ENCODE results near the gene AFAP1.

AFAP1 gene

GRCh38 chr4:7877176-7877575 lies 62.5 kb downstream of the AFAP1 start:
- no peak overlapping the region for H3K9ac ChIP-seq (ENCODE audit: insufficient read length, low read depth)
- TF ChIP-seq YY1 (IDR thresholded peaks at IDR 0.05; ENCODE audit: insufficient read depth, insufficient read length) (no peak), ZNF274 (IDR thresholded peaks at IDR 0.05; ENCODE audit: low read depth, low read length) (no peak), SUZ12 (IDR thresholded peaks at IDR 0.05; ENCODE audit: extremely low read depth, insufficient read depth, insufficient read length) (no peak)
- H3K4me1 ChIP-seq (ENCODE audit: insufficient read depth, insufficient read length) = peaks cover 4% of the 10 kb centered on the region

GRCh38 chr4:7876201-7876875 lies 63.3 kb downstream of the AFAP1 start:
- Histone ChIP-seq H3K36me3 (ENCODE audit: insufficient read depth, insufficient read length, low read length) (peaks cover 5% of the 10 kb centered on the region), H3K27me3 (ENCODE audit: insufficient read depth, insufficient read length) (no peaks in the 10 kb centered on the region), H3K9me3 (ENCODE audit: insufficient read depth, low read length) (peaks cover 8% of the 10 kb centered on the region; the same call in 1 of the 2 replicates), H3K9ac (ENCODE audit: insufficient read length, low read depth) (no peak overlapping the region), H3K4me1 (ENCODE audit: insufficient read depth, insufficient read length) (peaks cover 4% of the 10 kb centered on the region), H3K4me3 (ENCODE audit: insufficient read length, low read depth) (no peak overlapping the region)
- DNase-seq (ENCODE audit: low read depth, low spot score) = no peak
- TF ChIP-seq SUZ12 (IDR thresholded peaks at IDR 0.05; ENCODE audit: extremely low read depth, insufficient read depth, insufficient read length) (no peak), YY1 (IDR thresholded peaks at IDR 0.05; ENCODE audit: insufficient read depth, insufficient read length) (no peak), ZNF274 (IDR thresholded peaks at IDR 0.05; ENCODE audit: low read depth, low read length) (no peak)

More at GRCh38 chr4:7877176-7877575, 62.5 kb downstream of the AFAP1 start:
- no peak overlapping the region for H3K4me3 ChIP-seq (ENCODE audit: insufficient read length, low read depth)
- no peak for DNase-seq (ENCODE audit: low read depth, low spot score)
- H3K9me3 ChIP-seq (ENCODE audit: insufficient read depth, low read length) = no peaks in the 10 kb centered on the region; the same call in 1 of the 2 replicates
- H3K36me3 ChIP-seq (ENCODE audit: insufficient read depth, insufficient read length, low read length) = no peaks in the 10 kb centered on the region
- no peaks in the 10 kb centered on the region for H3K27me3 ChIP-seq (ENCODE audit: insufficient read depth, insufficient read length)

- no peak for DNase-seq (ENCODE audit: low read depth, low spot score)
- Histone ChIP-seq H3K9me3 (ENCODE audit: insufficient read depth, low read length) (peaks cover 9% of the 10 kb centered on the region; the same call in 1 of the 2 replicates), H3K4me1 (ENCODE audit: insufficient read depth, insufficient read length) (no peaks in the 10 kb centered on the region), H3K9ac (ENCODE audit: insufficient read length, low read depth) (no peak overlapping the region), H3K27me3 (ENCODE audit: insufficient read depth, insufficient read length) (no peaks in the 10 kb centered on the region), H3K36me3 (ENCODE audit: insufficient read depth, insufficient read length, low read length) (peaks cover 20% of the 10 kb centered on the region), H3K4me3 (ENCODE audit: insufficient read length, low read depth) (no peak overlapping the region)
- no peak for TF ChIP-seq ZNF274 (IDR thresholded peaks at IDR 0.05; ENCODE audit: low read depth, low read length)
Measured at GRCh38 chr4:7874838-7875237, 64.8 kb downstream of the AFAP1 start.

GRCh38 chr4:7873881-7874280 lies 65.8 kb downstream of the AFAP1 start:
- no peak for TF ChIP-seq SUZ12 (IDR thresholded peaks at IDR 0.05; ENCODE audit: extremely low read depth, insufficient read depth, insufficient read length)
- TF ChIP-seq ZNF274 (IDR thresholded peaks at IDR 0.05; ENCODE audit: low read depth, low read length) = no peak
- no peak for TF ChIP-seq YY1 (IDR thresholded peaks at IDR 0.05; ENCODE audit: insufficient read depth, insufficient read length)
- no peaks in the 10 kb centered on the region for H3K4me1 ChIP-seq (ENCODE audit: insufficient read depth, insufficient read length)
- no peaks in the 10 kb centered on the region for H3K27me3 ChIP-seq (ENCODE audit: insufficient read depth, insufficient read length)
- H3K36me3 ChIP-seq (ENCODE audit: insufficient read depth, insufficient read length, low read length) = peaks cover 24% of the 10 kb centered on the region
- no peak for DNase-seq (ENCODE audit: low read depth, low spot score)
- H3K9ac ChIP-seq (ENCODE audit: insufficient read length, low read depth) = no peak overlapping the region
- no peak overlapping the region for H3K4me3 ChIP-seq (ENCODE audit: insufficient read length, low read depth)
- peaks cover 9% of the 10 kb centered on the region; the same call in 1 of the 2 replicates for H3K9me3 ChIP-seq (ENCODE audit: insufficient read depth, low read length)

GRCh38 chr4:7872264-7872771 lies 67.3 kb downstream of the AFAP1 start:
- Histone ChIP-seq H3K4me3 (ENCODE audit: insufficient read length, low read depth) (no peak overlapping the region), H3K9ac (ENCODE audit: insufficient read length, low read depth) (no peak overlapping the region), H3K27me3 (ENCODE audit: insufficient read depth, insufficient read length) (no peaks in the 10 kb centered on the region), H3K36me3 (ENCODE audit: insufficient read depth, insufficient read length, low read length) (peaks cover 37% of the 10 kb centered on the region), H3K9me3 (ENCODE audit: insufficient read depth, low read length) (peaks cover 9% of the 10 kb centered on the region; the same call in 1 of the 2 replicates), H3K4me1 (ENCODE audit: insufficient read depth, insufficient read length) (no peaks in the 10 kb centered on the region)
- TF ChIP-seq ZNF274 (IDR thresholded peaks at IDR 0.05; ENCODE audit: low read depth, low read length) = no peak
- TF ChIP-seq YY1 (IDR thresholded peaks at IDR 0.05; ENCODE audit: insufficient read depth, insufficient read length) = no peak
- TF ChIP-seq SUZ12 (IDR thresholded peaks at IDR 0.05; ENCODE audit: extremely low read depth, insufficient read depth, insufficient read length) = no peak
- no peak for DNase-seq (ENCODE audit: low read depth, low spot score)

GRCh38 chr4:7871356-7871755 lies 68.3 kb downstream of the AFAP1 start:
- H3K4me3 ChIP-seq (ENCODE audit: insufficient read length, low read depth) = no peak overlapping the region

GRCh38 chr4:7868892-7869471 lies 70.7 kb downstream of the AFAP1 start:
- no peak overlapping the region for H3K9ac ChIP-seq (ENCODE audit: insufficient read length, low read depth)
- no peaks in the 10 kb centered on the region for H3K4me1 ChIP-seq (ENCODE audit: insufficient read depth, insufficient read length)
- no peak for TF ChIP-seq ZNF274 (IDR thresholded peaks at IDR 0.05; ENCODE audit: low read depth, low read length)
- TF ChIP-seq SUZ12 (IDR thresholded peaks at IDR 0.05; ENCODE audit: extremely low read depth, insufficient read depth, insufficient read length) = no peak
- no peak for TF ChIP-seq YY1 (IDR thresholded peaks at IDR 0.05; ENCODE audit: insufficient read depth, insufficient read length)
- DNase-seq (ENCODE audit: low read depth, low spot score) = no peak
- no peaks in the 10 kb centered on the region for H3K27me3 ChIP-seq (ENCODE audit: insufficient read depth, insufficient read length)
- no peak overlapping the region for H3K4me3 ChIP-seq (ENCODE audit: insufficient read length, low read depth)
- H3K9me3 ChIP-seq (ENCODE audit: insufficient read depth, low read length) = peaks cover 9% of the 10 kb centered on the region; the same call in 1 of the 2 replicates
- peaks cover 53% of the 10 kb centered on the region for H3K36me3 ChIP-seq (ENCODE audit: insufficient read depth, insufficient read length, low read length)

More at GRCh38 chr4:7871356-7871755, 68.3 kb downstream of the AFAP1 start:
- no peak for DNase-seq (ENCODE audit: low read depth, low spot score)
- Histone ChIP-seq H3K9me3 (ENCODE audit: insufficient read depth, low read length) (peaks cover 9% of the 10 kb centered on the region; the same call in 1 of the 2 replicates), H3K27me3 (ENCODE audit: insufficient read depth, insufficient read length) (no peaks in the 10 kb centered on the region), H3K9ac (ENCODE audit: insufficient read length, low read depth) (no peak overlapping the region), H3K4me1 (ENCODE audit: insufficient read depth, insufficient read length) (no peaks in the 10 kb centered on the region), H3K36me3 (ENCODE audit: insufficient read depth, insufficient read length, low read length) (peaks cover 43% of the 10 kb centered on the region)
- TF ChIP-seq YY1 (IDR thresholded peaks at IDR 0.05; ENCODE audit: insufficient read depth, insufficient read length) = no peak
